Activated CD4-positive, alpha-beta T cell treated with anti-CD3 and anti-CD28 coated beads for 48 hours (primary cell): Measurements from ENCODE around the gene DPY30.
"Not testable (repeated sequence)": the region's sequence is repeated elsewhere in the genome, so short reads cannot be mapped to it uniquely, and the experiment has no call there.

ENCODE experiments used
- DNase-seq: peaks from one replicate; pipeline ENCODE4 v3.0.0-alpha.2; 2020

The DPY30 gene

GRCh38 chr2:32039447-32040219, at the start of gene DPY30:
DPY30 (minus strand) TSS chr2:32039805; CDS start chr2:32039456, 349 bp downstream.
- DNase-seq, result peak; percentile 94

GRCh38 chr2:32074134-32074506, 34.5 kb upstream of the DPY30 start:
- DNase-seq, result no peak

- DNase-seq, result no peak
These were observed 27.9 kb upstream of the DPY30 start for GRCh38 chr2:32067549-32067948.

- no peak for DNase-seq
These were observed 25.1 kb upstream of the DPY30 start for GRCh38 chr2:32064713-32065112.

DNA sequence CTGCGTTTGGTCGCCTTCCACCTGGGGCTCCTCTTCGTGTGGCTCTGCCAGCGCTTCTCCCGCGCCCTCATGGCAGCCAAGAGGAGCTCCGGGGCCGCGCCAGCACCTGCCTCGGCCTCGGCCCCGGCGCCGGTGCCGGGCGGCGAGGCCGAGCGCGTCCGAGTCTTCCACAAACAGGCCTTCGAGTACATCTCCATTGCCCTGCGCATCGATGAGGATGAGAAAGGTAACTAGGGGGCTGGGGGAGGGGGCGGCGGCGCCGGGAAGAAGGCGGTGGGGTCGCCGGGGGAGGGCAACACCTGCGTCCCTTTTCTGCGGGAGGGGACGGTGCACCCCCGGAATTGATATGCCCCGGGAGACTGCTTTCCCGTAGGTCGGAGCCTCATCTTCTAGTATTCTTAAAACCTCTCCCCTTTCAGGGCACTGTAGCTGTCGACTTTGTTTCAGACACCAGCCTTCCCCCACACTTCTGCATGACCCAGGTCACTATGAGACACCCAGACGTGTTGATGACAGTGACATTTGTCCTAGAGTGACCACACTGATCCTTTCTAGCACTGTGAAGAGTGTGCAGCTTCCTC, 24.5 kb upstream of the DPY30 start:
- peak; percentile 31 for DNase-seq

GRCh38 chr2:32063310-32064020, 23.9 kb upstream of the DPY30 start, which contains the start of gene SPAST:
SPAST (plus strand) TSS chr2:32063556; CDS start chr2:32063832, 276 bp downstream.
- DNase-seq, result peak; percentile 98

DNA sequence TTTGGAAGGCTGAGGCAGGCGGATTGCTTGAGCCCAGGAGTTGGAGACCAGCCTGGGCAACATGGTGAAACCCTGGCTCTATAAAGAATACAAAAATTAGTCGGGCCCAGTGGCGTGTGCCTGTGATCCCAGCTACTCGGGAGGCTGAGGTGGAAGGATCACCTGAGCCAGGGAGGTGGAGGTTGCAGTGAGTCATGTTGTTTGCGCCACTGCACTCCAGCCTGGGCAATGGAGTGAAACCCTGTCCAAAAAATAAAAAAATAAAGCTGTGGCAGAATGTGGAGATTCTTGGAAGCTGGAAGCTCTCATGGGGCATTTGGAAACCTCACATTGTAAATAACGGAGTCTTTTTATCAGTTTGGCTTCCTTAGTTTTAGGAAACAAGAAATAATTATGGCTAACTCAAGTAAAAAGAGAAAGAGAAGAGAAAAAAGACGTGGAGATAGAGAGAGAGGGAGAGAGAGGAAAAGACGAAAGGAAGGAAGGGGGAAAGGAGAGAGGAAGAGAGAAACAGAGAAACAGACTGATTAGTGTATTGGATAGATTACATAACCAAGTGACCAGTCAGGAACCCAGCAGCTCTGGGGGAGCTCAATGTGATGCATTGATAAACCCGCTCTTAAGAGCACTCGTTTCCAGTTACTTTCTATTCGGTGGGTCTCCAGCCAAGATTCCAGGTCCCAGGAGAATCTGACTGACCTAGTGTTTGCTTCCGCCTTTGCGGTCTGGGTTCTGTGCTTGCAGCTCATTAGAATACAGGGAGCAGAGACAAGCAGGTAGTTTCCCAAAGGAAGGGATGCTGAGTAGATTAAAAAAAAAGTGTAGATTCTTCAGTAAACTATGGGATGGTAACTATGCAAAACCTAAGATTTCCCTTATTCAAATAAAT, 22.6 kb upstream of the DPY30 start:
- DNase-seq, result no peak

DNA sequence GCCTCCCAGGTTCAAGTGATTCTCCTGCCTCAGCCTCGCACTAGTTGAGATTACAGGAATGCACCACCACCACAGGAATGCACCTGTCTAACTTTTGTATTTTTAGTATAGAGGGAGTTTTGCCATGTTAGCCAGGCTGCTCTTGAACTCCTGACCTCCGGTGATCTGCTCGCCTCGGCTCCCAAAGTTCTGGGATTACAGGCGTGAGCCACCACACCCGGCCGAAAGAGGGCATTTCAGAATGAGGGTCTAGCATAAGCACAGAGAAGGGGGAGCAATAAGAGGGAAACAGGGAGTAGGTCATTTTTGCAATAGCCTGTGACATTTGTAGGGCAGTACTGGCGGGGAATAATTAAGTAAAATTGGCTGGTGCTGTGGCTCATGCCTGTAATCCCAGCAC, 21.8 kb upstream of the DPY30 start:
- DNase-seq, result no peak

DNA sequence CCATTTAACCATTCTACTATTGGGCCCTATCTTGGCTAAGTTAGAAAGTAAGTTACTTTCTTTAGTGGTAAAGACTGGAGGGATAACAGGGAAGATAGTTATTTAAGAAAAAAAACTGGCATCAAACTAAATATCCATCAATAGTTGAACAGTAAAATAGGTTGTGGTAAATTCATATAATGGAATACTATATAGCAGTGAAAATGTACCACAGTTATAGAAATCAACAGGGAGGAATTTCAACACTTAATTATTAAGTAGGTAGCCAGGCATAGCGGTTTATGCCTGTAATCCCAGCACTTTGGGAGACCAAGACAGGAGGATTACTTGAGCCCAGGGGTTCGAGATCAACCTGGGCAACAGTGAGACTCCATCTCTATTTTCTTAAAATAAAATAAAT, 20.7 kb upstream of the DPY30 start:
- DNase-seq, result no peak

DNA sequence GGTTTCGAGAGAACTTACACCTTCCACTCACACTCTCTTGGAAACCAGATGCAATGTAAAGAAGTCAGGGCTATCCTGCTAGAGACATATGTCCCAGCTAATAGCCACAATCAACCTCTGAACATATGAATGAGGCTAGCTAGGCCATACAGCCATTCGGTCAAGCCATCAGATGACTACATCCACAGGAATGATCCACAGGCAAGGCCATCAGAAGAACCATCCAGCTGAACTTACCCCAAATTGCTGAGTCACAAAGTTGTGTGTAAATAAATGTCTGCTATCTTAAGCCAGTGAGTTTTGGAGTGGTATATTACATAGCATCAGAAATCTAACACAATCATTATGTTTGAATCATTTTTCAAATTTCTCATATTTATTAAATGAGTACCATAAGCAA, 18.5 kb upstream of the DPY30 start:
- no peak for DNase-seq

- DNase-seq, result not testable (repeated sequence)
These were observed 15.0 kb upstream of the DPY30 start for GRCh38 chr2:32054583-32054982.

- no peak for DNase-seq
These were observed 12.3 kb upstream of the DPY30 start for GRCh38 chr2:32051836-32052439.

- no peak for DNase-seq
These were observed 4.0 kb upstream of the DPY30 start for GRCh38 chr2:32043561-32043960.

DNA sequence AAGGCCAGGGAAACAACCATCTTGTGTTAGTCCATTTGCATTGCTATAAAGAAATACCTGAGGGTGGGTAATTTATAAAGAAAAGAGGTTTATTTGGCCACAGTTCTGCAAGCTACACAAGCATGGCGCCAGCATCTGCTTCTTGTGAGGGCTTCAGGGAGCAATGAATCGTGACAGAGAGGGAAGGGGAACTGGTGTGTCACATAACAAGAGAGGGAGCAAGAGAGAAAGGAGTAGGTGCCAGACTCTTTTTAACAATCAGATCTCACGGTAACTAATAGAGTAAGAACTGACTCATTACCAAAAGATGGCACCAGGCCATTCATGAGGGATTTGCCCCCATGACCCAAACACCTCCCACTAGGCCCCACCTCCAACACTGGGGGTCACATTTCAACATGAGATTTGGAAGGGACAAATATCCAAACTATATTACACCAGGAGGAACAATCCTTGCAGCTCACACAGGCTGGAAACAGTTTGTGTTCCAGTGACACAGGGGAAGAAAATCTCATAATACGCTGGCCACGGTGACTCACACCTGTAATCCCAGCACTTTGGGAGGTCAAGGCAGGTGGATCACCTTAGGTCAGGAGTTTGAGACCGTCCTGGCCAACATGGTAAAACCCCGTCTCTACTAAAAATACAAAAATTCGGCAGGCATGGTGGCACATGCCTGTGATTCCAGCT, 5.3 kb downstream of the DPY30 start:
- DNase-seq, result not testable (repeated sequence)

DNA sequence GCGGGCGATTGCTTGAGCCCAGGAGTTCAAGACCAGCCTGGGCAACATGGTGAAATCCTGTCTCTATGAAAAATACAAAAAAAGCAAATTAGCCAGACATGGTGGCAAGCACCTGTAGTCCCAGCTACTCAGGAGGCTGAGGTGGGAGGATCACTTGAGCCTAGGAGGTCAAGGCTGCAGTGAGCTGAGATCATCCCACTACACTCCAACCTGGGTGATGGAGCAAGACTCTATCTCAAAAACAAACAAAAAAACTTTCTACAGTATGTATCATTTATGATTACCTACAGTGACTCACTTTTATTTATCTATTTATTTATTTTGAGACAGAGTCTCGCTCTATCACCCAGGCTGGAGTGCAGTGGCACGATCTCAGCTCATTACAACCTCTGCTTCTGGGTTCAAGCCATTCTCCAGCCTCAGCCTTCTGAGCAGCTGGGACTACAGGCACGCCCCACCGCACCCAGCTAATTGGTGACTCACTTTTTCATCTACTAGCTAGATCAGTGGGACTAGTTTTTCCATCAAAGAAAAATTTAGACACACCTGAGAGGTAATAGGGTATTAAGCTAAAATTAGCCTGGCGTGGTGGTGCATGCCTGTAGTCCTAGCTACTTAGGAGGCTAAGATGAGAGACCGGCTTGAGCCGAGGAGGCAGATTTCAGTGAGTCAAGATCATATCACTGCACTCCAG, 20.7 kb downstream of the DPY30 start:
- not testable (repeated sequence) for DNase-seq

DNA sequence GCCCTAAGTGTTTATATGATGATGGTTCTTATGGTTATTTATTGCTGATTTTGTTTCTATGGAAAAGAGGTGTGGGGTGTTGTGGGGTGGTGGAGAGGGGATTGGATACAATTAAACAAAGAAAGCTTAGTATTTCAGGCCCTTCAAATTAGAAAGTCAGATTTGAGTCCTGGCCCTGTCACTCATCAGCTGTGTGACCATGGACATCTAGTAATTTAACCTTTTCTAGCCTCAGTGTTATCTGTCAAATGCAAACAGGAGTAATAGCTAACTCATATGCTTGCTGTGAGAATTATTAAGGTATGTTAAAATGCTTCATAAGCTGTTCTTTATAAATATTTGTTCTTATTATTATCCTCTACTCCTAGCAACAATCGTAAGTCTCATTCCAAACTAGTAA, 26.7 kb downstream of the DPY30 start:
- DNase-seq, result no peak

DNA sequence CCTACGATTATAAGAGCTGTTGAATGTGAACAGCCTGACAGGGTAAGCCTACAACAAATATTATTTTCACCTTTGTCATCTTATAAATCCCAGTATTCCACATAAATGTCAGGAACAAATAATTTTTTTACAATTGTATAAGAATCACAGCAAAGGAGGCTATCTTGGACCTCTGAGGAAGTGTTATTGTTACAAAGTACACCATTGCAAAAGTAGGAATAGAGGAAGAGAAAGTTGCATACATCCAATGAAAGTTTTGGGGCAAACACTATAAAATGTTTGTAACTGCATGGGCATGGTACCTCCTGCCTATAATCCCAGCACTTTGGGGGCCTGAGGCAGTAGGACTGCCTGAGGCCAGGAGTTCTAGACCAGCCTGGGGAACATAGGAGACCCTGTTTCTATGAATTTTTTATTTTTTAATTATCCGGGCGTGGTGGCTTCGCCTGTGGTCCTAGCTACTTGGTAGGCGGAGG, 28.1 kb downstream of the DPY30 start:
- no peak for DNase-seq

- peak; percentile 96 for DNase-seq
These were observed 28.7 kb downstream of the DPY30 start, which contains the start of gene MEMO1 for GRCh38 chr2:32010670-32011484. MEMO1 (minus strand) TSS chr2:32011008; CDS start chr2:32010247, 761 bp downstream.

GRCh38 chr2:32010280-32010669, 29.3 kb downstream of the DPY30 start:
- DNase-seq, result peak; percentile 76
